Astrocyte (in vitro differentiated cells and primary cell): Measurements from ENCODE around the gene DTWD1. TPM values are rescaled to one million over a fixed set of nuclear protein-coding genes. Genes with fewer than 3 reads are reported as not detected.

ENCODE experiments used
- DNase-seq: peaks from one replicate; pipeline ENCODE4 v3.0.0-alpha.2; 2010; ENCODE audit warnings: low read depth
- FAIRE-seq: peaks from 2 replicates; lab custom pipeline; 2011; peaks lifted over from hg19 to GRCh38; lab: Jason Lieb, UNC
- H2AFZ ChIP-seq: 2 replicates; pipeline ENCODE4 v1.6.0; 2012; ENCODE audit warnings: low read depth, low read length, inconsistent platforms
- H3K27ac ChIP-seq: 2 replicates; pipeline ENCODE4 v1.5.1; 2011; ENCODE audit warnings: low read depth, low read length, inconsistent platforms
- H3K27me3 ChIP-seq: 2 replicates; pipeline ENCODE4 v1.6.0; 2011; ENCODE audit warnings: low read length, inconsistent platforms; ENCODE audit not compliant: insufficient read depth
- H3K36me3 ChIP-seq: 2 replicates; pipeline ENCODE4 v1.5.1; 2011; ENCODE audit warnings: low read length, inconsistent platforms; ENCODE audit not compliant: insufficient read depth
- H3K4me1 ChIP-seq: 2 replicates; pipeline ENCODE4 v1.5.1; 2011; ENCODE audit warnings: low read length, inconsistent platforms; ENCODE audit not compliant: insufficient read depth
- H3K4me2 ChIP-seq: 2 replicates; pipeline ENCODE4 v1.6.0; 2012; ENCODE audit warnings: low read length, inconsistent platforms
- H3K4me3 ChIP-seq: 2 replicates; pipeline ENCODE4 v1.5.1; 2011; ENCODE audit warnings: low read depth, mild to moderate bottlenecking, low read length, inconsistent platforms; ENCODE audit not compliant: insufficient read depth
- H3K79me2 ChIP-seq: 2 replicates; pipeline ENCODE4 v1.6.0; 2012; ENCODE audit warnings: mild to moderate bottlenecking, low read length, inconsistent platforms; ENCODE audit not compliant: insufficient read depth
- H3K9ac ChIP-seq: 2 replicates; pipeline ENCODE4 v1.6.0; 2012; ENCODE audit warnings: mild to moderate bottlenecking, low read length, inconsistent platforms
- H3K9me3 ChIP-seq: 2 replicates; pipeline ENCODE4 v1.5.1; 2012; ENCODE audit warnings: low read depth, mild to moderate bottlenecking, low read length, inconsistent platforms; ENCODE audit not compliant: insufficient read depth
- H4K20me1 ChIP-seq: 2 replicates; pipeline ENCODE4 v1.6.0; 2012; ENCODE audit warnings: low read length, inconsistent platforms; ENCODE audit not compliant: insufficient read depth
- H3K27ac Mint-ChIP-seq: one replicate; pipeline ENCODE4 v1.8.0; 2021; ENCODE audit warnings: mild to moderate bottlenecking, mixed read lengths; ENCODE audit not compliant: unreplicated experiment
- H3K27me3 Mint-ChIP-seq: one replicate; pipeline ENCODE4 v1.8.0; 2021; ENCODE audit warnings: low read depth, mixed read lengths; ENCODE audit not compliant: unreplicated experiment
- H3K36me3 Mint-ChIP-seq: one replicate; pipeline ENCODE4 v1.8.0; 2021; ENCODE audit warnings: low read depth, mixed read lengths; ENCODE audit not compliant: unreplicated experiment
- H3K4me1 Mint-ChIP-seq: one replicate; pipeline ENCODE4 v1.8.0; 2021; ENCODE audit warnings: low read depth, mixed read lengths; ENCODE audit not compliant: unreplicated experiment
- H3K4me3 Mint-ChIP-seq: one replicate; pipeline ENCODE4 v1.8.0; 2021; ENCODE audit warnings: mild to moderate bottlenecking, moderate library complexity, mixed read lengths; ENCODE audit not compliant: unreplicated experiment
- H3K9me3 Mint-ChIP-seq: one replicate; pipeline ENCODE4 v1.8.0; 2021; ENCODE audit warnings: mild to moderate bottlenecking, mixed read lengths; ENCODE audit not compliant: unreplicated experiment
- CTCF ChIP-seq: IDR thresholded peaks from 2 replicates; pipeline ENCODE4 v1.5.1; 2011; ENCODE audit warnings: low read depth, mild to moderate bottlenecking, inconsistent platforms, low read length, moderate library complexity; ENCODE audit not compliant: insufficient read depth
- EZH2 ChIP-seq: IDR thresholded peaks from 2 replicates; pipeline ENCODE4 v1.6.1; 2012; ENCODE audit warnings: mild to moderate bottlenecking, low read length, inconsistent platforms; ENCODE audit not compliant: insufficient read depth
- total RNA-seq: library from RNA; stranded (reverse); gene quantifications from 2 replicates; pipeline ENCODE4 v1.2.1, GENCODE V29; 2021

DTWD1 gene
- total RNA-seq, 1 donor from 2014 or later, result 21.9 TPM

DNA sequence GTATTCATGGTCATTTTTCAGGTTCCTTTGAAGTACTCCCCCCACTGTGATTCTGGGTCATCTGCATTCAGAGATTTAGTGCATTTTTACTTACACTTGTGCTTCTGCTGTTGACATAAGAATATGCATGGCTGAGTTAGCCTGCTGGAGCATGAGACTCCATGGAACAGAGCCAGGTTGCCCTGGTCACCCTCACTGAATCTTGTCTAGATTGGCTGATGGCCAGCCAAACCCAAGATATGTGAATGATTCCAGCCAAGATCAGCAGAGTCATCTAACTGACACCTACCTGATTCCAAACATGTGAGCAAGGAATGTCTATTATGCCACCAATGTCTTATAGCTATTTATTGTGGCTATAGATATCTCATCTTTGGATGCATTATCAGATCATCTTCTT lies 25.1 kb downstream of the DTWD1 start:
- no peak overlapping the region for H2AFZ ChIP-seq
- no peaks in the 10 kb centered on the region for H3K27me3 ChIP-seq
- H3K9ac ChIP-seq, result no peak overlapping the region
- TF ChIP-seq EZH2 (no peak), CTCF (no peak)
- H3K79me2 ChIP-seq, result no peaks in the 10 kb centered on the region
- no peaks in the 10 kb centered on the region for H3K9me3 ChIP-seq
- no peaks in the 10 kb centered on the region for H3K36me3 ChIP-seq
- Mint-ChIP-seq H3K4me1 (peaks cover 22% of the 10 kb centered on the region), H3K36me3 (peaks cover 5% of the 10 kb centered on the region), H3K27me3 (no peaks in the 10 kb centered on the region), H3K27ac (no peak overlapping the region), H3K4me3 (no peak overlapping the region), H3K9me3 (no peaks in the 10 kb centered on the region)
- peak overlapping the region; percentile 15 for H3K27ac ChIP-seq
- H3K4me3 ChIP-seq, result no peak overlapping the region
- H4K20me1 ChIP-seq, result no peaks in the 10 kb centered on the region
- DNase-seq (peak; percentile 79), FAIRE-seq (peak; percentile 63)
- peaks cover 9% of the 10 kb centered on the region for H3K4me1 ChIP-seq
- peak overlapping the region; percentile 13 for H3K4me2 ChIP-seq

GRCh38 chr15:49646891-49647290 lies 26.0 kb downstream of the DTWD1 start:
- H3K9ac ChIP-seq, result no peak overlapping the region
- no peaks in the 10 kb centered on the region for H3K9me3 ChIP-seq
- Mint-ChIP-seq H3K36me3 (peaks cover 5% of the 10 kb centered on the region), H3K4me1 (peaks cover 22% of the 10 kb centered on the region), H3K27ac (no peak overlapping the region), H3K9me3 (no peaks in the 10 kb centered on the region), H3K27me3 (no peaks in the 10 kb centered on the region), H3K4me3 (no peak overlapping the region)
- H2AFZ ChIP-seq, result no peak overlapping the region
- DNase-seq (no peak), FAIRE-seq (no peak)
- H3K36me3 ChIP-seq, result no peaks in the 10 kb centered on the region
- H3K27me3 ChIP-seq, result no peaks in the 10 kb centered on the region
- no peak for TF ChIP-seq CTCF
- TF ChIP-seq EZH2, result no peak
- H3K4me3 ChIP-seq, result no peak overlapping the region
- H4K20me1 ChIP-seq, result no peaks in the 10 kb centered on the region
- no peak overlapping the region for H3K27ac ChIP-seq
- no peak overlapping the region for H3K4me2 ChIP-seq
- no peaks in the 10 kb centered on the region for H3K79me2 ChIP-seq
- H3K4me1 ChIP-seq, result peaks cover 9% of the 10 kb centered on the region

GRCh38 chr15:49649987-49650386 lies 29.1 kb downstream of the DTWD1 start:
- Mint-ChIP-seq H3K36me3 (peaks cover 3% of the 10 kb centered on the region), H3K27ac (no peak overlapping the region), H3K27me3 (no peaks in the 10 kb centered on the region), H3K9me3 (peaks cover 10% of the 10 kb centered on the region), H3K4me3 (no peak overlapping the region), H3K4me1 (peaks cover 22% of the 10 kb centered on the region)
- Histone ChIP-seq H3K9me3 (peaks cover 7% of the 10 kb centered on the region), H3K79me2 (no peaks in the 10 kb centered on the region), H3K36me3 (no peaks in the 10 kb centered on the region), H2AFZ (no peak overlapping the region), H3K4me3 (no peak overlapping the region), H3K27ac (no peak overlapping the region), H3K9ac (no peak overlapping the region), H3K4me2 (no peak overlapping the region), H4K20me1 (no peaks in the 10 kb centered on the region), H3K27me3 (no peaks in the 10 kb centered on the region), H3K4me1 (peaks cover 9% of the 10 kb centered on the region)
- FAIRE-seq (no peak), DNase-seq (no peak)
- TF ChIP-seq EZH2 (no peak), CTCF (no peak)
